GM10847 (cell line): ENCODE data around the gene CNTN1.

Experiments
- POLR2A ChIP-seq: IDR thresholded peaks from 2 replicates; pipeline ENCODE4 v1.6.1; 2011; ENCODE audit not compliant: insufficient read length; ENCODE audit errors: extremely low read depth

Gene CNTN1

DNA sequence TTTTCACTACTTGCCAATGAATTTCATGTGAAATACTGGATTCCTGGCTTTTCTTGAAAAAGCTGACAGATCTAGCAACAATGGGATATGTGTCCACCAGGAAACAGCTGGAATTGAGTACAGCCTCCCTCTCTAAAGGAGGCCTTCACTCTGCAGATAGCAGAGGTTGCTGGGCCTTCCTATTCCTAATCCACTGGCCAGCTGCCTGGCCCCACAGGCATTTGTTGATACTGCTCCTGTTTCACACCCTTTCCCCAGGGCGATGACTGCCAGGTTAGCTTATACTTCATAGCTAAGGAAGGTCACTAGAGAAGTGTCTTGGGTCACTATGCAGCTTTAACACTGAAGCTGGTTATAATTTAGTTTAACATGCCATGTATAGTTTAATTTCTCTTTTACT, 408.3 kb downstream of the CNTN1 start:
- TF ChIP-seq POLR2A: no peak

DNA sequence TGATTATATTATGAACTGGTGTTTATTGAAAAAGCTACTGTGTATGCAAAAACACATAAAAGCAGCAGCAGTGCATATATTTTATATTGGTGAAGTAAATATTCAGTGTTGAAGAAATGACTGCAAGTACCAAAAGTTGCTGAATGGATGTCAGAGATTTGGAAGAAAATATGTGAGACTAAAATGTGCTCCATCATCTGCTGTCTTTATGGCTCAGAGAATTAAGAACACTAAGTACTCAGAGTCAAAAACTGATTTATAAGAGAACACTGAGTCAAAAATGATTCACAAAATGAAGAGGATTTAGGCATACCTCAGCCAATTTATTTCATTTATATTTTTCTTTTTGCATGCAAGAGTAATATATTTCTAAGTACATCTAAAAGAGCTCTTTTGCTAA, 409.6 kb downstream of the CNTN1 start:
- no peak for TF ChIP-seq POLR2A

DNA sequence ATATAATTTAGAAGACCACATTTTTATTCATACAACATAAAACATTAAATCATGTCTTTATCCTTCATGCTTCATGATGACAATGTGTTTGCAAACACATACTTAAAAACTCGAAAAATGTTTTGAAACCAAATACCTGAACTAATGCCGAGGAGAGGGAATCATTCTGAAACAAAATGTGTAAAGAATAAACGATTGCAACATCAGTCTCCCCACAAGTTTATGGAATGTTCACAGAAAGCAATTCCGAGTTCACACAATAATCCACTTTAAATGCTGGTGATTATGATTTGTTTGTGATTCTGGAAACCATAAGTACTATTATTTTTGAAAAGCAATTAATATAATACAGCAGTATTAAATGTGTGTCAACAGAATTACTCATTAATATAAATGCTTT, 411.4 kb downstream of the CNTN1 start:
- no peak for TF ChIP-seq POLR2A

DNA sequence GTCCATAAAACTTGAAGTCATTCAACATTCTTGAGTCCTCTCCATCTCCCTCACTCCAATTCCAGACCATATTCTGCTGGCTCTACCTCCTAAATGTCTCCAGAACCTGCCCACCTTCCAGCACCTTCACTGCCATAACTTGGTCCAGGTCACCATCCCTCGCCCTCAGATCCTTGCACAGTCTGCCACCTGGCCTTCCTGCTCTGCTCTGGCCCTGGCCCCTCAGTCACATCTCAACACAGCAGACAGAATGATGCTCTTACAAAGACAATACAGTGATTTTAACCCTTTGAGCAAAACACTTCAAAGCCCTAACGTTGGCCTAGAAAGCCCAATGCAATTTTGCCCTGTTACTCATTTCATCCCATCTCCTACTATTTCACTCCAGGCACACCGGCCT, 414.1 kb downstream of the CNTN1 start:
- no peak for TF ChIP-seq POLR2A

DNA sequence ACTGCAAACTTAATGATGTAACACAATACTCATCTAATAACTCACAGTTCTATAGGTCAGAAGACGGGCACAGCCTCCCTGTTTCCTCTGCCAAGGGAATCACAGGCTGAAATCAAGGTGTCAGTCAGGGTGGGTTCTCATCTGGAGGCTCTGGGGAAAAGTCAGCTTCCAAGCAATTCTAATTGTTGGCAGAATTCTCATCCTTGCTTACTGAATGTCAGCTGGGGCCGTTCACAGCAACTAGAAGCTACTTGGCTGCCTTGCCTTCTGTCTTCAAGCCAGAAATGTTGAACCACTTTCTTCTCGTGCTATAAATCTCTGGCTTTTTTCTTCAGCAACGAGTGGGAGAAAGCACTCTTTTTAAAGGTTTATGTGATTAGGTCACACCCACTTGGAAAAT, 415.8 kb downstream of the CNTN1 start:
- TF ChIP-seq POLR2A: no peak

DNA sequence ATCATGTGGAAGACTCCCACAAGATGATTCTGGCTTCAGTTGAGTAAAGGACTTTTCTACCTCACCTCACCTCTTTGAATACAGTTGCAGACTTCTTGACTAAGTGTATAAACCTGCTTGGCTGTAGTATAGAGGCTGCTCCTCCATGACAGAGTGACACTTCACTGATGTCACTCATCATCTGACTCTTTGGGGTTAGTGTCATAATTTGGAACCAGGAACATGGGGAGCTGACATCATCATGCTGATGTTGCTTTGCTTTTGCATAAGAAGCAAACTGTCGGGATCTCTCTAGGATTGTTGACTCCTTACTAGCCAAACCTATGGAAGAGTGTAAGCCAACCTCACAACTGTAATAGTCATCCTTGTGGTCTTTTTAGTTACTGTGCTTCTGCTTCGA, 420.7 kb downstream of the CNTN1 start:
- no peak for TF ChIP-seq POLR2A

DNA sequence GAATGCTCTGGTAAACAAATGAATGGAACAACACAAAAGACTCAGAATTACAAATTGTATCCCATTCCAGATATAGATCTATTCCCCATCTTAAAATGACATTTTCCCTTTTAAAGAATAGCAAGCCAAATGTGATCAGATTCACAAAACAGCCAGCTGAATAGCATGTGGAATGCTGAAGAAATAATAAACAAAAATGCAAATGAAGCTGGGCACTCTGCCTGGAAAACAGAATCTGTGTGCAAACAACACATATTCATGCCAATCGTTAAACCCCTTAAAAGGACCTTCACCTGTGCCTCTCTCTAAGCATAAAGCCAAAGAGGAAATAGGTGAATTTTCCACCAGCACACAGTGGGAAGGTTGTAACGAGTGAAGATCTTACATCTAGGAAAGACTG, 428.0 kb downstream of the CNTN1 start:
- no peak for TF ChIP-seq POLR2A

DNA sequence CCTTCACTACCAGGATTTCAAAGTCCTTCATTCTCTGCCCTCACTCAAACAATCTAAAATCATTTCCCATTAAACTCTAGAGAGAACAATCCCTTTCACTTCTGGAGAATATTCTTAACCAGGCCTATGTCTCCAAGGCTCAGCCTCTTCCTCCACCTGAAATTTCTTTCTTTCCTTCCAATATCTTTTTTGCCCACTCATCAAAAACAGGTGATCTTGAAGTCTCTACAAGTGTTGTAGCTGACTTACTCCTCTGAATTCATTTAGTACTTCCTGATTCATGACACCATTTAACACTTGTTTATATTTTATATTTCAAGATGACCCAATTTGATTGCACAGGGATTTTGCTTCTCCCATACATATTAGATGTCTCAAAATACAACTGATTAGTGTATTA, 429.1 kb downstream of the CNTN1 start:
- TF ChIP-seq POLR2A: no peak
